Hepatocyte (in vitro differentiated cells): ENCODE data around the gene PRKAR1B. TPM values are rescaled to one million over a fixed set of nuclear protein-coding genes. Genes with fewer than 3 reads are reported as not detected.

Source experiments
- DNase-seq: peaks from one replicate; pipeline ENCODE4 v3.0.0-alpha.2; 2016; ENCODE audit warnings: low spot score
- H2AFZ ChIP-seq: fragments of 200-600 bp; sonication (generic); 2 replicates; pipeline ENCODE4 v1.6.0; 2016; ENCODE audit warnings: antibody characterized with exemption, mild to moderate bottlenecking
- H3K27ac ChIP-seq: fragments of 200-600 bp; sonication (generic); 2 replicates; pipeline ENCODE4 v1.5.1; 2016; ENCODE audit warnings: mild to moderate bottlenecking
- H3K27me3 ChIP-seq: fragments of 200-600 bp; sonication (generic); 2 replicates; pipeline ENCODE4 v1.6.1; 2016
- H3K36me3 ChIP-seq: fragments of 200-600 bp; sonication (generic); replicated peaks from 2 replicates; pipeline ENCODE4 v1.5.1; 2016; ENCODE audit warnings: low read depth; ENCODE audit not compliant: insufficient read depth
- H3K4me1 ChIP-seq: fragments of 200-600 bp; sonication (generic); 2 replicates; pipeline ENCODE4 v1.5.1; 2016; ENCODE audit warnings: mild to moderate bottlenecking, moderate library complexity; ENCODE audit not compliant: insufficient read depth
- H3K4me2 ChIP-seq: fragments of 200-600 bp; sonication (generic); 2 replicates; pipeline ENCODE4 v1.6.0; 2016
- H3K4me3 ChIP-seq: fragments of 200-600 bp; sonication (generic); 2 replicates; pipeline ENCODE4 v1.5.1; 2016; ENCODE audit warnings: mild to moderate bottlenecking
- H3K79me2 ChIP-seq: fragments of 200-600 bp; sonication (generic); 2 replicates; pipeline ENCODE4 v1.6.0; 2017; ENCODE audit warnings: mild to moderate bottlenecking
- H3K9me2 ChIP-seq: fragments of 200-600 bp; sonication (generic); replicated peaks from 2 replicates; pipeline ENCODE4 v1.6.0; 2017; ENCODE audit warnings: mild to moderate bottlenecking; ENCODE audit not compliant: insufficient read depth
- H3K9me3 ChIP-seq: fragments of 200-600 bp; sonication (generic); 2 replicates; pipeline ENCODE4 v1.5.1; 2016; ENCODE audit warnings: low read depth, mild to moderate bottlenecking
- H4K20me1 ChIP-seq: fragments of 200-600 bp; sonication (generic); 2 replicates; pipeline ENCODE4 v1.6.0; 2016; ENCODE audit warnings: mild to moderate bottlenecking; ENCODE audit not compliant: insufficient read depth, poor library complexity, severe bottlenecking
- CTCF ChIP-seq: fragments of 200-600 bp; sonication (generic); IDR thresholded peaks from 2 replicates; pipeline ENCODE4 v1.5.1; 2016; ENCODE audit warnings: antibody characterized with exemption, mild to moderate bottlenecking; ENCODE audit not compliant: poor library complexity
- EZH2 ChIP-seq: fragments of 200-600 bp; sonication (generic); IDR thresholded peaks from 2 replicates; pipeline ENCODE4 v1.6.1; 2016; ENCODE audit warnings: antibody characterized with exemption, mild to moderate bottlenecking, borderline replicate concordance
- EZH2phosphoT487 ChIP-seq: fragments of 200-600 bp; sonication (generic); IDR thresholded peaks from one replicate; pipeline ENCODE4 v1.6.1; 2018; ENCODE audit warnings: antibody characterized with exemption, mild to moderate bottlenecking, low read depth, moderate library complexity; ENCODE audit not compliant: unreplicated experiment, severe bottlenecking
- WGBS: methylation state at CpG from one replicate; pipeline ENCODE4 v1.1.6; 2016; ENCODE audit warnings: low lambda C conversion rate; ENCODE audit errors: missing lambda C conversion rate; 5-methylcytosine and 5-hydroxymethylcytosine counted together
- polyA plus RNA-seq: library from polyadenylated mRNA; unstranded; fragments of >200 nt; fragmentation: Nextera tagmentation; extraction: Ambion mirVana; gene quantifications from 2 replicates; pipeline ENCODE4 v1.2.1, GENCODE V29; 2016
- total RNA-seq: library from RNA; depleted of rRNA; stranded (reverse); fragments of >200 nt; gene quantifications from 2 replicates; pipeline ENCODE4 v1.2.3, GENCODE V29; 2014

PRKAR1B gene
- total and polyA plus RNA-seq, 2 experiments from 2014 or later: 16.6 to 28.7 TPM

- Histone ChIP-seq H4K20me1 (no peaks in the 10 kb centered on the region), H3K27me3 (no peaks in the 10 kb centered on the region), H3K9me3 (peaks cover 12% of the 10 kb centered on the region), H3K79me2 (no peaks in the 10 kb centered on the region), H3K4me3 (no peak overlapping the region), H2AFZ (no peak overlapping the region), H3K27ac (peak overlapping the region; percentile 94), H3K9me2 (no peaks in the 10 kb centered on the region), H3K4me2 (no peak overlapping the region), H3K4me1 (peaks cover 12% of the 10 kb centered on the region), H3K36me3 (no peaks in the 10 kb centered on the region)
- no peak for DNase-seq
- WGBS: 96% methylated on average over 5 of the region's 5 CpGs
- no peak for TF ChIP-seq CTCF
- TF ChIP-seq EZH2phosphoT487: no peak
- TF ChIP-seq EZH2: no peak
Measured at GRCh38 chr7:619368-619840, 107.7 kb downstream of the PRKAR1B start.

DNA sequence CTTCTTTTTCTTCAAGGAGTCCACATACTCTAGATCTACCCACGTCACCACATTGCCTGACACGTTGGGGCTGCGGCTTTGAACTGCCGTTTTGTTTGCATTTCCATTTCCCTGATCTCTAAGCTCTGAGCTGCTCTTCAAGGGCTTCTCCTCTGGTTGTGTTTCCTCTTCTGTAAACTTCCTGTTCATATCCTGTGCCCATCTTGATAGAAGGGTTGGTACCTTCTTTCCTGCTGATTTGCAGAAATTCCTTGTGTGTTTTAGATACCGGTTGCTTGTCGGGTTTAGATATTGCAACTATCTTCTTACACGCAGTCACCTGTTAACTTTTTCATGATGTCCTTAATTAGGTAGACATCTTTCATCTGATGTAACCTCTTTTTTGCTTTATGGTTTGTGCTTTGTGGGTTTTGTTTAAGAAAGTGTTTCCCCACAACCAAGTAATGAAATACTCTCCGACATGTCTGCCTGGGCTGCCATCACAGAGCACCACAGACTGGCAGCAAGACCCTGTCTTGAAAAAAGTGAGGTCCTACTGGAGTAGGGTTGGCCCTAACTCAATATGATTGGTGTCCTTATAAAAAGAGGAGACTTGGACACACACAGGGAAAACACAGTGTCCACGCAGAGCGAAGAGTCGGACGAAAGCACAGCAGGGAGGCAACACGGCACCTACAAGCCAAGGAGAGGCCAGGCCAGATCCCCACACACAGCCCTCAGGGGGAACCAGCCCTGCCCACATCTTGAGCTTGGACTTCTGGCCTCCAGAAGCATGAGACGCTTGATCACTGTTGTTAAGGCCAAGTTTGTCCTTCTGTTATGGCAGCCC lies 108.3 kb downstream of the PRKAR1B start:
- H2AFZ ChIP-seq: no peak overlapping the region
- H3K9me2 ChIP-seq: no peaks in the 10 kb centered on the region
- peak; percentile 55 for DNase-seq
- peaks cover 12% of the 10 kb centered on the region for H3K4me1 ChIP-seq
- H3K4me3 ChIP-seq: no peak overlapping the region
- H3K4me2 ChIP-seq: peak overlapping the region; percentile 62
- H3K36me3 ChIP-seq: no peaks in the 10 kb centered on the region
- H4K20me1 ChIP-seq: no peaks in the 10 kb centered on the region
- TF ChIP-seq EZH2phosphoT487: no peak
- no peak for TF ChIP-seq EZH2
- TF ChIP-seq CTCF: no peak
- no peaks in the 10 kb centered on the region for H3K27me3 ChIP-seq
- H3K27ac ChIP-seq: peak overlapping the region; percentile 94
- no peaks in the 10 kb centered on the region for H3K79me2 ChIP-seq
- WGBS: 77% methylated on average over 14 of the region's 14 CpGs
- H3K9me3 ChIP-seq: peaks cover 12% of the 10 kb centered on the region

- Histone ChIP-seq H3K36me3 (no peaks in the 10 kb centered on the region), H3K79me2 (no peaks in the 10 kb centered on the region), H4K20me1 (no peaks in the 10 kb centered on the region), H2AFZ (no peak overlapping the region), H3K27me3 (no peaks in the 10 kb centered on the region), H3K9me2 (no peaks in the 10 kb centered on the region), H3K4me1 (peaks cover 12% of the 10 kb centered on the region), H3K27ac (peak overlapping the region; percentile 94), H3K4me3 (no peak overlapping the region), H3K4me2 (peak overlapping the region; percentile 62), H3K9me3 (peaks cover 12% of the 10 kb centered on the region)
- TF ChIP-seq EZH2phosphoT487: no peak
- no peak for TF ChIP-seq EZH2
- TF ChIP-seq CTCF: no peak
- peak; percentile 55 for DNase-seq
- WGBS: 84% methylated on average over 22 of the region's 23 CpGs
Measured at GRCh38 chr7:617614-618538, 109.2 kb downstream of the PRKAR1B start.
